AG09319 (cell line): ENCODE measurements around the gene IRF5.
"Not testable (repeated sequence)": the region's sequence is repeated elsewhere in the genome, so short reads cannot be mapped to it uniquely, and the experiment has no call there.

ENCODE experiments used
- DNase-seq: peaks from one replicate; pipeline ENCODE4 v3.0.0-alpha.2; 2010; ENCODE audit warnings: low read depth; ENCODE audit errors: extremely low read depth
- TF ChIP-seq, protein P1 (sequence below): IDR thresholded peaks from 2 replicates; pipeline ENCODE4 v1.5.1; 2011; ENCODE audit warnings: low read depth, mild to moderate bottlenecking, inconsistent platforms, low read length, moderate library complexity

Gene IRF5

DNA sequence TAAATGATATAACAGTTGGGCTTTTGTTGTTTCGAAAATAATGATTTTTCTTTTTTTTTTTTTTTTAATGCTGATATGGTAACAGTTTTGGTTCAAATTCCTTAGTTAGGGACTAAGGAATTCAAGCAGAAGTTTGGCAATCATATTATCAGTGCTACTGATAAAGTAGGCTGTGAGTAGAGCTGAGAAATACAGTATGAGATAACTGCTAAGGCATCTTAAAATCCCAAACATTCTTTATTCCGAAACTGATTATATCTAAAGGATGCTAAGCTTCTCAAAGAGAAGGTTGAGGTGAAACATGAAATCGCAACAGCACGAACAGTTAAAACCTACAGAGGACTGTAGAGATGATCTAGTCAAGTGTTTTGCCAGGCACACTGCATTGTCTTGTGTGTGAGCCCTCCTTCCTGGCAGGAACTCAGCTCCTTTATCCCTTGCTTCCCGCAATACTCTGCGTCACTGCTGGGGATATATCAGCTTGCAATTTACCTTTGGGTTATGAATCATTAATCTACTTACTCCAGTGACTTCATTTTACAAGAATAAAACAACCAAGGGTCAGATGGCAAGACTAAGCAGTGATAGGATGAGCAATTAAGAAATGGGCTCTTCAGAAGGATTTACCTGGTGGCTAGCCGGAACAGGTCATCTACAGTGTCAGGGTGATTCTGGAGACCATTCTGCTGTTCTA is 36.7 kb downstream of the IRF5 start:
- TF ChIP-seq, protein P1, sequence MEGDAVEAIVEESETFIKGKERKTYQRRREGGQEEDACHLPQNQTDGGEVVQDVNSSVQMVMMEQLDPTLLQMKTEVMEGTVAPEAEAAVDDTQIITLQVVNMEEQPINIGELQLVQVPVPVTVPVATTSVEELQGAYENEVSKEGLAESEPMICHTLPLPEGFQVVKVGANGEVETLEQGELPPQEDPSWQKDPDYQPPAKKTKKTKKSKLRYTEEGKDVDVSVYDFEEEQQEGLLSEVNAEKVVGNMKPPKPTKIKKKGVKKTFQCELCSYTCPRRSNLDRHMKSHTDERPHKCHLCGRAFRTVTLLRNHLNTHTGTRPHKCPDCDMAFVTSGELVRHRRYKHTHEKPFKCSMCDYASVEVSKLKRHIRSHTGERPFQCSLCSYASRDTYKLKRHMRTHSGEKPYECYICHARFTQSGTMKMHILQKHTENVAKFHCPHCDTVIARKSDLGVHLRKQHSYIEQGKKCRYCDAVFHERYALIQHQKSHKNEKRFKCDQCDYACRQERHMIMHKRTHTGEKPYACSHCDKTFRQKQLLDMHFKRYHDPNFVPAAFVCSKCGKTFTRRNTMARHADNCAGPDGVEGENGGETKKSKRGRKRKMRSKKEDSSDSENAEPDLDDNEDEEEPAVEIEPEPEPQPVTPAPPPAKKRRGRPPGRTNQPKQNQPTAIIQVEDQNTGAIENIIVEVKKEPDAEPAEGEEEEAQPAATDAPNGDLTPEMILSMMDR, result no peak
- DNase-seq, result no peak

DNA sequence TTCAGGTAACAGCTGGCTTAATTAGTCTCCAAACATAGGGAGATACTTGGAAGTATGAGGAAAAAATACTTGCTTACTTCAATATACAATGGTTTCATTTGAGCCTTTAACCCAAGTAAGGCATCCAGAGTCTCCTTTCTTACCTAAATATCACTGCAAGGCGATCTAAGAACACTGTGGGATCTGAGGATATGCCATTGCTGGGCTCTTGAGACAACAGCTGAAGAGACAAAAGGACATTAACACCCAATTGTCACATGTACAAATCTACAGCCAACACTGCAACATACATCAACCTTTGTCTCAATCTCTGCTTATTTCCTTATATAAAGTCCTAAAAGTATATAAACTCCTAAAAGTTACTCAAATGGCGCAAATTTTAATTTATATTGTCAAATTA is 44.4 kb downstream of the IRF5 start:
- TF ChIP-seq, protein P1, result no peak

DNA sequence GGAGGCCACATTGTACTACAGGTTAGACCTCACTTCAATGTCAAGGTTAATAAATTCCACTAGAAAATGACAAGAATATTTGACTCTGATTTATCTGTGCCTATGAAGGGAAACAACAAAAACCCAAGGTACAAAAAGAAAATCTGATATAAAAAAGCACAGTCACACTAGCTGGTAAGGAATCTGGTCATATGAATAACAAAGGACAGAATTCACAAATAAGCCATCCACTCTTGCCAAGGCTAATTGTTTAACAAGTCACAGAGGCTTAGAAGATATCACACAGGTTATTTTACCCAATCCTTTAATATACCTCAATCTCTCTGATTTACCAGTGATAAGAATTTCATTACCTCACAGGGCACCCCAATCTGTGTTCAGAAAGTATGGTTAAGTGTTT is 47.9 kb downstream of the IRF5 start:
- no peak for DNase-seq
- TF ChIP-seq, protein P1, result no peak

More for the DNA sequence above, 44.4 kb downstream of the IRF5 start:
- no peak for DNase-seq

DNA sequence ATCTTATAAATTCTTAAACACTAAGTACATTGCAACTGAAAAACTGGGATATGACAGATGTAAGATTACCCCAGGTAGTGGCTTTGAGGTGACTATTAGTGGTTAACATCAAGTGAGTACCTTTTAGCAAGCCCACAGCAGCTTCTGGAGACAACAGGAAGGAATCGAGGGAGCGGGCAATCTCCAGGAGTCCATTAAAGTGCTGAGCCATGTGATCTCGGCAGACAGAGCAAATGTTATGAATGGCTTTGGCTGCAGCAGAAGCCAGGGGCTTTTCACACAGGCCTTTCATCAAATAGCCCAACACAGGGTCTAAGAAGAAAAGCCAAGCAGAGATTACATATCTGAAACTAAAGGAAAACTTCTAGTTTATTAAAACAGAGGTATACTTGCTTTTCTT is 48.9 kb downstream of the IRF5 start:
- TF ChIP-seq, protein P1, result no peak
- no peak for DNase-seq

DNA sequence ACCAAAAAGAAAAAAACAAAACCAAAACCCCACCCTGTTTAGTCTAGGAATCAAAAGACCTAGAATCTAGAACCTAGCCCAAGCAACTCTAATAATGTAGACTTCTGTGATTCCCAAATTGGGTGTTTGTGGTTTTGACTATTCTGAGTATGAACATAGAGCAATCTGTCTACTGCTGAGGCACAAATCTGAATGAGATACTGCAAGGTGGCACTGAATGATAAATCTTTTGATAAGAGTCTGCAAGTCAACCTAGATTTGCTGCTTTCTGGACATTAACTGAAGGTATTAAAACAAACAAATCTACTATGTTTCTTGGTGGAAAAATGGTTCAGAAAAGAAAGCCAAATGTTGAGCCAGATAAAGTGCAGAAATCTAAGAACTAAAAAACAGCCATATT is 50.6 kb downstream of the IRF5 start:
- TF ChIP-seq, protein P1, result no peak

DNA sequence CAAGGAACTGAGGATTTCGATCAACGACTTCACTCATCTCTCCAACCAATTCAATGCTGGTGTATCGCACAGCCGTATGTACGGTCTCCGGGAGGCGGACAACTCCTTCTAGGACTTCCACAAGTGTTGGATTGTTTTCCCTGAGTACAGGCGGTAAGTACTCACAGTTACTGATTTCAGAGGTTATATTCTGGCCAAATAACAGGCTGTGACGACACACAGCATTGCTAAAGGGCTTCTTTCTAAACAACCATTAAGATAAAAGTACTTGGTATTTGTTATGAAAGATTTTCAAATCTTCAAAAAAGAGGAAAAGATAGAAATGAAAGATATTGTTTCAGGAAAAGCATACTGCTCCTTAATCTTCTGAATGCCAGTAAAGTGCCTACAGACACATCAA is 52.2 kb downstream of the IRF5 start:
- no peak for DNase-seq
- TF ChIP-seq, protein P1, result no peak

More for the DNA sequence above, 50.6 kb downstream of the IRF5 start:
- DNase-seq, result no peak

DNA sequence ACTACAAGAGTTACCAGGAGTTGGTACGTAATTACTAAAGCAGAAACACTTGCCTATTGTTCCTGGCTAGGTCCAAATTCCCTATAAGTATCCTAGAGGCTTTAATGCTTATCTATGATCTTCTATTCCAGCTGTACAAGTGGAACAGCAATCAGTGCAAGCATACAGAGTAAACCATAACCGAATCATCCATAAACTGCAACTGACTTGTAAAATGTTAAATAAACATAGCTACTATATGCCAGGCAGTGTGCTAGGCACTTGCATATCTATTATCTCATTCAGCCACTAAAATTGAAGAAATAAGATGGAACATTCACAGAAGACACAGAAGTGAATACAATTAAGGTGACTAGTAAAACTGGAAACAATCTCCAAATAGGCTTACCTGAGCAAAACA is 55.7 kb downstream of the IRF5 start:
- TF ChIP-seq, protein P1, result no peak
- no peak for DNase-seq

DNA sequence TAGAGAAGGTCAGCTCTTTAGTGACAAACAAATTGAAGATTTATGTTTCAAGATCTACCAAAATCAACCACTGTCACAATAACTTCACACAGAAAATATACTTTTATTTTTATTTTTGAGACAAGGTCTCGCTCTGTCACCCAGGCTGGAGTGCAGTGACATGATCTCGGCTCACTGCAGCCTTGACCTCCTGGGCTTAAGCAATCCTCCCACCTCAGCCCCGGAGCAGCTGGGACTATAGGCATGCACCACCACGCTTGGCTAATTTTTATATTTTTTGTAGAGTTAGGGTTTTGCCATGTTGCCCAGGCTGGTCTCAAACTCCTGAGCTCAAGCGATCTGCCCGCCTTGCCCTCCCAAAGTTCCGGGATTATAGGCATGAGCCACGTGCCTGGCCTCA is 56.8 kb downstream of the IRF5 start:
- DNase-seq, result not testable (repeated sequence)
